CD14-positive monocyte (primary cell): ENCODE measurements around the gene CARMIL1. TPM values are rescaled to one million over a fixed set of nuclear protein-coding genes. Genes with fewer than 3 reads are reported as not detected.

Experiments
- DNase-seq, 3 donors: peaks; one replicate each; pipeline ENCODE4 v3.0.0-alpha.2; 2011 to 2022
- H2AFZ ChIP-seq: 2 replicates; pipeline ENCODE4 v1.6.0; 2012; ENCODE audit warnings: mild to moderate bottlenecking, low read depth, low read length, inconsistent platforms; ENCODE audit not compliant: insufficient read depth, poor library complexity, severe bottlenecking
- H3K27ac ChIP-seq, 2 donors: 1 replicate in 1 of 2; 2 replicates in 1 of 2; pipeline ENCODE4 v1.5.1; 2012 to 2013; ENCODE audit warnings: low read length in 2 of 2, control low read depth in 1 of 2, inconsistent platforms in 1 of 2, low read depth in 1 of 2, mild to moderate bottlenecking in 1 of 2
- H3K27me3 ChIP-seq, 2 donors: one replicate each; pipeline versions ENCODE4 v1.6.0 to v1.6.1; 2011 to 2013; ENCODE audit warnings: low read length in 2 of 2; ENCODE audit not compliant: control insufficient read depth in 2 of 2, insufficient read depth in 2 of 2
- H3K36me3 ChIP-seq, 2 donors: replicated peaks in 1 of 2; 1 replicate in 1 of 2; 2 replicates in 1 of 2; pipeline versions ENCODE4 v1.5.1 to v1.6.1; 2012 to 2013; ENCODE audit warnings: low read length in 2 of 2, control low read depth in 1 of 2, inconsistent platforms in 1 of 2, mild to moderate bottlenecking in 1 of 2; ENCODE audit not compliant: insufficient read depth in 2 of 2, control insufficient read depth in 1 of 2
- H3K4me1 ChIP-seq, 2 donors: 1 replicate in 1 of 2; 2 replicates in 1 of 2; pipeline versions ENCODE4 v1.5.1 to v1.6.1; 2012 to 2013; ENCODE audit warnings: low read length in 2 of 2, control low read depth in 1 of 2, inconsistent platforms in 1 of 2, mild to moderate bottlenecking in 1 of 2, moderate library complexity in 1 of 2; ENCODE audit not compliant: insufficient read depth in 2 of 2, control insufficient read depth in 1 of 2
- H3K4me2 ChIP-seq: replicated peaks from 2 replicates; pipeline ENCODE3; 2012; ENCODE audit warnings: low read length, moderate library complexity, mild to moderate bottlenecking; ENCODE audit not compliant: poor library complexity, severe bottlenecking; ENCODE audit errors: extremely low read depth
- H3K4me3 ChIP-seq, 3 experiments: fragments of 200-600 bp in 1 of 3; sonication (generic) in 1 of 3; replicated peaks in 1 of 3; 1 replicate in 2 of 3; 2 replicates in 1 of 3; pipeline ENCODE4 v1.5.1; 2011 to 2013; ENCODE audit warnings: low read length in 3 of 3, mild to moderate bottlenecking in 3 of 3, control low read depth in 2 of 3, low read depth in 2 of 3, inconsistent platforms in 1 of 3, moderate library complexity in 1 of 3
- H3K79me2 ChIP-seq: 2 replicates; pipeline ENCODE4 v1.6.0; 2012; ENCODE audit warnings: mild to moderate bottlenecking, control low read depth, inconsistent platforms, low read length, moderate library complexity; ENCODE audit not compliant: insufficient read depth
- H3K9ac ChIP-seq: 2 replicates; pipeline ENCODE4 v1.6.0; 2017; ENCODE audit warnings: low read length, mild to moderate bottlenecking; ENCODE audit not compliant: insufficient read depth, poor library complexity, severe bottlenecking
- H3K9me3 ChIP-seq, 2 donors: replicated peaks in 1 of 2; 1 replicate in 1 of 2; 2 replicates in 1 of 2; pipeline versions ENCODE4 v1.5.1 to v1.6.1; 2012 to 2013; ENCODE audit warnings: low read length in 2 of 2, control low read depth in 1 of 2; ENCODE audit not compliant: control insufficient read depth in 1 of 2, insufficient read depth in 1 of 2
- H4K20me1 ChIP-seq: 2 replicates; pipeline ENCODE4 v1.6.0; 2012; ENCODE audit warnings: mild to moderate bottlenecking, low read length, control low read depth, moderate library complexity; ENCODE audit not compliant: insufficient read depth
- H3K27ac Mint-ChIP-seq, 7 donors: one replicate each; pipeline ENCODE4 v1.8.0; 2020; ENCODE audit warnings: mild to moderate bottlenecking in 7 of 7, mixed read lengths in 7 of 7, moderate library complexity in 6 of 7, inconsistent platforms in 2 of 7
- H3K27me3 Mint-ChIP-seq, 3 donors: one replicate each; pipeline ENCODE4 v1.8.0; 2021 to 2022; ENCODE audit warnings: low read depth in 3 of 3, mild to moderate bottlenecking in 3 of 3, mixed read lengths in 3 of 3, moderate library complexity in 3 of 3, inconsistent platforms in 1 of 3
- H3K36me3 Mint-ChIP-seq, 2 donors: one replicate each; pipeline ENCODE4 v1.8.0; 2020; ENCODE audit warnings: mixed read lengths in 2 of 2, inconsistent platforms in 1 of 2, mild to moderate bottlenecking in 1 of 2
- H3K4me1 Mint-ChIP-seq: one replicate; pipeline ENCODE4 v1.8.0; 2020; ENCODE audit warnings: mild to moderate bottlenecking, mixed read lengths
- H3K4me3 Mint-ChIP-seq, 2 donors: one replicate each; pipeline ENCODE4 v1.8.0; 2020; ENCODE audit warnings: mild to moderate bottlenecking in 2 of 2, mixed read lengths in 2 of 2, moderate library complexity in 1 of 2
- H3K9me3 Mint-ChIP-seq, 7 donors: one replicate each; pipeline ENCODE4 v1.8.0; 2020 to 2022; ENCODE audit warnings: mixed read lengths in 7 of 7, mild to moderate bottlenecking in 6 of 7, moderate library complexity in 6 of 7, inconsistent platforms in 2 of 7
- WGBS: methylation state at CpG from one replicate; pipeline ENCODE4 v1.1.5; 2013; ENCODE audit warnings: missing lambda C conversion rate; ENCODE audit not compliant: insufficient coverage; 5-methylcytosine and 5-hydroxymethylcytosine counted together
- intact Hi-C, 2 donors: fragments of 100-400 bp; cut with micrococcal nuclease; formaldehyde crosslinking; loops; one replicate each; pipeline versions ENCODE4 v1.15.0 to v1.15.1; 2023
- polyA plus RNA-seq, 3 donors: library from polyadenylated mRNA; depleted of rRNA in 1 of 3; unstranded in 2 of 3; stranded (reverse) in 1 of 3; fragments of 300-500 nt in 2 of 3; fragments of >200 nt in 1 of 3; fragmentation: Illumina TruSeq in 2 of 3; gene quantifications; 1 replicate in 2 of 3; 2 replicates in 1 of 3; pipeline ENCODE4 v1.2.3, GENCODE V29; 2012 to 2021
- TF ChIP-seq, protein P1 (sequence below): fragments of 200-600 bp; IDR thresholded peaks from one replicate; pipeline ENCODE4 v1.8.0; 2022; ENCODE audit warnings: antibody characterized with exemption, mild to moderate bottlenecking

The CARMIL1 gene
- polyA plus RNA-seq, 3 donors, result 0.30 to 0.49 (median 0.41) TPM

DNA sequence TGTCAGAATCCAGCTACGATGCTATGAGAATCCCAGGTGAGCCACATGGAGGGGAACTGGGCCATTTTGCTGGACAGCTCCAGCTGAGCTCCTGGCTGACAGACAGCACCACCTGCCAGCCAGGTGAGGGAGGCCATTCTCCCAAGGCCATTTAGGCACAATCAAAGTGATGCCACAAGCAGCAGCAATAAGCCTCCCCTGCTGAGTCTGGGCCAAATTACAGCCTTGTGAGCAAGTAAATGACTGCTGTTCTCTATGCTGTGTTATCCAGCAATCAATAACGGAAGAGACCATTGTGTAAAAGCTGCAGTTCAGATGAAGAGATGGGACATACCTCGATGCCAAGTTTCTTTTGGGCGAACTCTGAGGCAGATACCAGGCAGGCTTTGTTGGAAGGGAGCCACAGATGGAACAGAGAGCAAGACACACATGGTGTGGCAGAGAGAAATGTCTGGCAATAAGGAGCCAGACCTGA, 358.8 kb downstream of the CARMIL1 start:
- Histone ChIP-seq H3K4me3 (no peak overlapping the region), H3K79me2 (no peaks in the 10 kb centered on the region), H3K27ac (no peak overlapping the region), H3K27me3 (peaks cover 2 to 10% of the 10 kb centered on the region in 2 donors), H3K36me3 (no peaks in the 10 kb centered on the region), H3K9me3 (no peaks in the 10 kb centered on the region), H3K4me2 (no peak overlapping the region), H2AFZ (no peak overlapping the region), H3K9ac (no peak overlapping the region), H4K20me1 (no peaks in the 10 kb centered on the region), H3K4me1 (peaks cover 0 to 4% of the 10 kb centered on the region in 2 donors)
- DNase-seq, result no peak
- no peak overlapping the region for H3K27ac Mint-ChIP-seq
- no peaks in the 10 kb centered on the region for H3K36me3 Mint-ChIP-seq
- peaks cover 0 to 6% (median 0%) of the 10 kb centered on the region in 7 donors for H3K9me3 Mint-ChIP-seq
- H3K27me3 Mint-ChIP-seq, result peaks cover 0 to 6% (median 0%) of the 10 kb centered on the region in 3 donors
- intact Hi-C loops, result no loop called here
- no peak overlapping the region for H3K4me3 Mint-ChIP-seq
- WGBS, result 64% methylated on average over 4 of the region's 4 CpGs
- TF ChIP-seq, protein P1, sequence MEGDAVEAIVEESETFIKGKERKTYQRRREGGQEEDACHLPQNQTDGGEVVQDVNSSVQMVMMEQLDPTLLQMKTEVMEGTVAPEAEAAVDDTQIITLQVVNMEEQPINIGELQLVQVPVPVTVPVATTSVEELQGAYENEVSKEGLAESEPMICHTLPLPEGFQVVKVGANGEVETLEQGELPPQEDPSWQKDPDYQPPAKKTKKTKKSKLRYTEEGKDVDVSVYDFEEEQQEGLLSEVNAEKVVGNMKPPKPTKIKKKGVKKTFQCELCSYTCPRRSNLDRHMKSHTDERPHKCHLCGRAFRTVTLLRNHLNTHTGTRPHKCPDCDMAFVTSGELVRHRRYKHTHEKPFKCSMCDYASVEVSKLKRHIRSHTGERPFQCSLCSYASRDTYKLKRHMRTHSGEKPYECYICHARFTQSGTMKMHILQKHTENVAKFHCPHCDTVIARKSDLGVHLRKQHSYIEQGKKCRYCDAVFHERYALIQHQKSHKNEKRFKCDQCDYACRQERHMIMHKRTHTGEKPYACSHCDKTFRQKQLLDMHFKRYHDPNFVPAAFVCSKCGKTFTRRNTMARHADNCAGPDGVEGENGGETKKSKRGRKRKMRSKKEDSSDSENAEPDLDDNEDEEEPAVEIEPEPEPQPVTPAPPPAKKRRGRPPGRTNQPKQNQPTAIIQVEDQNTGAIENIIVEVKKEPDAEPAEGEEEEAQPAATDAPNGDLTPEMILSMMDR, result no peak
- peaks cover 4% of the 10 kb centered on the region for H3K4me1 Mint-ChIP-seq

DNA sequence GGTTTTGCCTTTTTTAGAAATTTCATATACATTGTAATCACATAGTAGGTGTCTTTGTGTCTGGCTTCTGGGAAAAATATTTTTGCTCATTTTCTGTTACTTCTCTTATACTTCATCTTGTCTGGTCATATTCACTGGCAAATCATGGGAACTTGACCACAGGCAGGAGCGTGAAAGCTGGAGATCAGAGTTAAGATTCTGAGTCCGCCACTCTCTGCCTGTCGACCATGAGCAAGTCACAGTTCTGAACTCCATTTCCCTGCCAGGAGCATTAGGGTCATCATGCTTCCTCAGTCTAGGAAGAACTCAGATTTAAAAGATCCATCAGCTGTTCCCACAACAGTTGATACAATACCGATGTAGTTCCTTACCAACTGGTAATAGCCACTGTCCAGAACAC, 360.5 kb downstream of the CARMIL1 start:
- intact Hi-C loops, result no loop called here
- no peaks in the 10 kb centered on the region for H3K79me2 ChIP-seq
- Mint-ChIP-seq H3K27me3 (peaks cover 2 to 17% (median 2%) of the 10 kb centered on the region in 3 donors), H3K27ac (peak overlapping the region in 1 of 7 donors; percentile 3), H3K36me3 (no peaks in the 10 kb centered on the region), H3K4me1 (peaks cover 4% of the 10 kb centered on the region), H3K9me3 (peaks cover 0 to 6% (median 0%) of the 10 kb centered on the region in 7 donors), H3K4me3 (no peak overlapping the region)
- H3K27ac ChIP-seq, result no peak overlapping the region
- TF ChIP-seq, protein P1, result no peak
- H4K20me1 ChIP-seq, result no peaks in the 10 kb centered on the region
- H3K36me3 ChIP-seq, result no peaks in the 10 kb centered on the region
- H3K4me2 ChIP-seq, result no peak overlapping the region
- WGBS, result 98% methylated on average over 4 of the region's 4 CpGs
- no peak overlapping the region for H3K4me3 ChIP-seq
- H2AFZ ChIP-seq, result no peak overlapping the region
- H3K9me3 ChIP-seq, result no peaks in the 10 kb centered on the region
- peaks cover 12 to 14% of the 10 kb centered on the region in 2 donors for H3K27me3 ChIP-seq
- H3K4me1 ChIP-seq, result peaks cover 0 to 4% of the 10 kb centered on the region in 2 donors
- H3K9ac ChIP-seq, result no peak overlapping the region
- no peak for DNase-seq
